GM21737 (cell line): ENCODE results near the gene GPER1.
"Not testable (repeated sequence)": the region's sequence is repeated elsewhere in the genome, so short reads cannot be mapped to it uniquely, and the experiment has no call there.

ENCODE experiments used
- ATAC-seq: cut with Tn5 transposase; IDR thresholded peaks from one replicate; pipeline ENCODE4 v1.9.1; 2021; ENCODE audit warnings: mild to moderate bottlenecking, moderate library complexity; ENCODE audit not compliant: unreplicated experiment

The GPER1 gene

DNA sequence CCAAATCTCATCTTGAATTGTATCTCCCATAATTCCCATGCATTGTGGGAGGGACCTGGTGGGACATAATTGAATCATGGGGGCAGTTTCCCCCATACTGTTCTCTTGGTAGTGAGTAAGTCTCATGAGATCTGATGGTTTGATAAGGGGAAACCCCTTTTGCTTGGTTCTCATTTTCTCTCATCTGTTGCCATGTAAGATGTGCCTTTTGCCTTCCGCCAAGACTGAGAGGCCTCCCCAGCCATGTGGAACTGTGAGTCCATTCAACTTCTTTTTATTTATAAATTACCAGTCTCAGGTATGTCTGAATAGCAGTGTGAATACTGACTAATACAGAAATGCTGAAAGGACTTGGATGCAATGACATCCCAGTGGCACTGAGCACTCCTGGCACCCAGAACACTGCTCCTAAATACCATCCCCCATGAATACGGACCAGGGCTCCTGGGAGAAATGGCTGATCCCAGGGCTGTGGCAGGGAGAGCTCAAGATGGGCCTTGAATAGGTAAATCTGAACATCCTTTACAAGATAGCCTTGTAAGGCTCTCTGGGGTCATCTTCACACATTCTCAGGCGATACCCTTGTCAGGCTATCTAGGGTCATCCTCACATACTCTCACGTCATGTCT, 52.7 kb downstream of the GPER1 start:
- ATAC-seq = no peak

DNA sequence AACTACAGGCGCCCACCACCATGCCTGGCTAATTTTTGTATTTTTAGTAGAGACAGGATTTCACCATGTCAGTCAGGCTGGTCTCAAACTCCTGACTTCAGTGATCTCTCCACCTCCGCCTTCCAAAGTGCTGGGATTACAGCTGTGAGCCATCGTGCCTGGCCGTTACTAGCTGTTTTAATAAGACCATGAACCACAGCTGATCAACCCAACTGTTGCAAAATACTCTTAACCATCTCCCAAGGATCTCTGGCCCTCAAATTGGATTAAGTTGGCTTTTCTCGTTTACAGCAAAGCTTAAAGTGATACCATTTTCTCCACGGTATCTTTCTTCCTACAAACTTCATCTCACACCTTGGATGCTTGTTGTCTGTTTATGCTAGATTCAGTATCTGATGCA, 53.7 kb downstream of the GPER1 start:
- ATAC-seq = no peak

DNA sequence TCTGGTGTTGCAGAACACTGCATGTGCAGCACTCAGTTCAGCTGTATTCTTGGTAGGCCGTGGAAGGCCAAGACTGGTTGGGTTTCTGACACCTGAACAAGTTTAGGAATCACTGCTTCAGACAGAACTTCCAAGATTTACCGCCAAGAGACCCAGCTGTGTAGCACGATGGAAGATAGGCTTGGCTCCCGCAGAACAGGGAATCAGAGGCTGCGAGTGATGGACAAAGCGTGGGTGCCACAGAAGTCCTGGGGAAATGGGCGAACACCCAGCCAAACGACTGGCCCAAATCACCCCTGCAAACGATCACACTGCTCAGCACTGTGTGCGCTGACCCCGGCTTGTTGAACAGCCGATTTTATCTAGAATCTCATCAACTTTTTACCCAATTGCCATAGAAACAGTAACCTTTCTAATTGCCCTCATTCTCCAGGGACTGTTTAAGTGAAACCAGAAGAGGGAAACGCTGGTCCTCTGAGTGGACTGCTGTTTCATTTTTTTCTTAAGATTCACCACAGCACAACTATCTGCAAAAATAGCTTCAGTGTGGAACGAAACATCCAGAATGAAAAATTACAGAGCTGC, 54.2 kb downstream of the GPER1 start:
- no peak for ATAC-seq

DNA sequence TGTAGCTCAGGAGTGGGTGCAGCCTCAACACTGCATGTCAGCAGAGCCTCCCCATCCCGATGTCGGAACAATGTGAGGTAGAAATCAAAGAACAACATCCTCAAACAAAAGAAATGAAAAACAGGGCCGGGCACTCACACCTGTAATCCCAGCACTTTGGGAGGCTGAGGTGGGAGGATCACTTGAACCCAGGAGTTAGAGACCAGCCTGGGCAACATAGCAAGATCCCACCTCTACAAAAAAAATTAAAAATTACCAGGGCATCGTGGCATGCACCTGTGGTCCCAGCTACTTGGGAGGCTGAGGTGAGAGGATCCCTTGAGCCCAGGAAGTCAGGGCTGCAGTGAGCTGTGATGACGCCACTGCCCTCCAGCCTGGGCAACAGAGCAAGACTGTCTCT, 55.1 kb downstream of the GPER1 start:
- ATAC-seq = not testable (repeated sequence)
